ENCODE data around the gene SLC12A4. TPM values are rescaled to one million over a fixed set of nuclear protein-coding genes. Genes with fewer than 3 reads are reported as not detected.

Gene SLC12A4
- total and polyA plus RNA-seq, 2 of the 13 experiments (the other 11 are each of a cell fraction or from before 2014, with no cell fraction given): 65.1 to 84.3 TPM

DNA sequence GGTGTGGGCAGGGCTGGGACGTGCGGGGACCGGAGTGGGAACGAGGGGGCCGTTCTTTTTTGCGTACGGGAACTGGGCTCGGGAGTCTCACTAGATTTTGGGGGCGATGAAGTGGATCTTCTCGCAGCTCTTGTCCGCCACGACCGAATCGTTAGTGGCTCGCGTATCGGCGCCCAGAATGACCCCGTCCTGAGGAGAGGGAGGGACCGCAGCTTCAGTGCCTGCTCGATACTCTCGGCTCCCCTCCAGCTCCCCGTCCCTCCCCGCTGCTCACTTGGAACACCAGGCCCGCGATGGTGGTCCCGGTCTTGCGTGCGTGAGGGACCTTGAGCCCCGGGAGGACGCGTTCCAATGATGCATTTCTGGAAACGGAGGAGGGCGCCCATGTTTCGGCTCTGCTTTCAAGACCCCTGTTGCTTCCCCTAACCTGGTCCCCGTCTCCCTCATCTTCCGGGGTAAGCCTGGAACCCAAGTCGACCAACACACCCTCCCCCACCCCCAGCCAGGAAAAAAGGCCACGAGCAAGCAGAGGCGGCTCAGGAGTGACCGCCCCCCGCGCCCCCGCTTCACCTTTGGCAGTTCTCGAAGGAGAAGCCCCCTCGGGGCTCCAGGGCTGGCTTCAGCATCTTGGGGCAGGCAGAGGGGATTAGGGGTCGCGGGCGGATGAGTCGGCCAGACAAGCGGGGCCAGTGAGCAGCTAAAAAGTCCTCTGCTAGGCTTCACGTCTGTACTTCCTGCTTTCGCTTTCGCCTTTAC, 32.1 kb downstream of the SLC12A4 start, which contains the start of gene PSMB10 (continued):
- TF ChIP-seq, protein P1, sequence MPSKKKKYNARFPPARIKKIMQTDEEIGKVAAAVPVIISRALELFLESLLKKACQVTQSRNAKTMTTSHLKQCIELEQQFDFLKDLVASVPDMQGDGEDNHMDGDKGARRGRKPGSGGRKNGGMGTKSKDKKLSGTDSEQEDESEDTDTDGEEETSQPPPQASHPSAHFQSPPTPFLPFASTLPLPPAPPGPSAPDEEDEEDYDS (CRISPR knock-in tag; IDR thresholded peaks at IDR 0.05): no peak
- TF ChIP-seq ZNF530 (CRISPR knock-in tag; IDR thresholded peaks at IDR 0.05; ENCODE audit: low read depth) (peak; percentile 79; the same call in 1 of the 2 replicates), ZEB1 (IDR thresholded peaks at IDR 0.05; ENCODE audit: insufficient replicate concordance, low read depth) (no peak), PHF5A (CRISPR knock-in tag; IDR thresholded peaks at IDR 0.05; ENCODE audit: low read depth, unreplicated experiment) (no peak), ERF (CRISPR knock-in tag; IDR thresholded peaks at IDR 0.05) (no peak), GPN1 (CRISPR knock-in tag; IDR thresholded peaks at IDR 0.05; ENCODE audit: borderline replicate concordance) (no peak), ZNF451 (CRISPR knock-in tag; IDR thresholded peaks at IDR 0.05) (no peak), ZNF234 (CRISPR knock-in tag; conservative IDR thresholded peaks at IDR 0.05) (no peak), ZNF383 (CRISPR knock-in tag; IDR thresholded peaks at IDR 0.05; ENCODE audit: borderline replicate concordance) (no peak), ZNF232 (CRISPR knock-in tag; IDR thresholded peaks at IDR 0.05; ENCODE audit: borderline replicate concordance) (0 out of 2 replicates have a peak, but pooled peaks have one; percentile 73), ZSCAN9 (CRISPR knock-in tag; IDR thresholded peaks at IDR 0.05; ENCODE audit: borderline replicate concordance) (no peak), ZNF577 (CRISPR knock-in tag; IDR thresholded peaks at IDR 0.05; ENCODE audit: borderline replicate concordance, low read depth) (no peak)
- TF ChIP-seq, protein P2, sequence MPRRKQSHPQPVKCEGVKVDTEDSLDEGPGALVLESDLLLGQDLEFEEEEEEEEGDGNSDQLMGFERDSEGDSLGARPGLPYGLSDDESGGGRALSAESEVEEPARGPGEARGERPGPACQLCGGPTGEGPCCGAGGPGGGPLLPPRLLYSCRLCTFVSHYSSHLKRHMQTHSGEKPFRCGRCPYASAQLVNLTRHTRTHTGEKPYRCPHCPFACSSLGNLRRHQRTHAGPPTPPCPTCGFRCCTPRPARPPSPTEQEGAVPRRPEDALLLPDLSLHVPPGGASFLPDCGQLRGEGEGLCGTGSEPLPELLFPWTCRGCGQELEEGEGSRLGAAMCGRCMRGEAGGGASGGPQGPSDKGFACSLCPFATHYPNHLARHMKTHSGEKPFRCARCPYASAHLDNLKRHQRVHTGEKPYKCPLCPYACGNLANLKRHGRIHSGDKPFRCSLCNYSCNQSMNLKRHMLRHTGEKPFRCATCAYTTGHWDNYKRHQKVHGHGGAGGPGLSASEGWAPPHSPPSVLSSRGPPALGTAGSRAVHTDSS (CRISPR knock-in tag; conservative IDR thresholded peaks at IDR 0.05): peak; percentile 59; the same call in 1 of the 2 replicates
- TF ChIP-seq, protein P3, sequence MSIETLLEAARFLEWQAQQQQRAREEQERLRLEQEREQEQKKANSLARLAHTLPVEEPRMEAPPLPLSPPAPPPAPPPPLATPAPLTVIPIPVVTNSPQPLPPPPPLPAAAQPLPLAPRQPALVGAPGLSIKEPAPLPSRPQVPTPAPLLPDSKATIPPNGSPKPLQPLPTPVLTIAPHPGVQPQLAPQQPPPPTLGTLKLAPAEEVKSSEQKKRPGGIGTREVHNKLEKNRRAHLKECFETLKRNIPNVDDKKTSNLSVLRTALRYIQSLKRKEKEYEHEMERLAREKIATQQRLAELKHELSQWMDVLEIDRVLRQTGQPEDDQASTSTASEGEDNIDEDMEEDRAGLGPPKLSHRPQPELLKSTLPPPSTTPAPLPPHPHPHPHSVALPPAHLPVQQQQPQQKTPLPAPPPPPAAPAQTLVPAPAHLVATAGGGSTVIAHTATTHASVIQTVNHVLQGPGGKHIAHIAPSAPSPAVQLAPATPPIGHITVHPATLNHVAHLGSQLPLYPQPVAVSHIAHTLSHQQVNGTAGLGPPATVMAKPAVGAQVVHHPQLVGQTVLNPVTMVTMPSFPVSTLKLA (IDR thresholded peaks at IDR 0.05): no peak
- TF ChIP-seq, protein P4, sequence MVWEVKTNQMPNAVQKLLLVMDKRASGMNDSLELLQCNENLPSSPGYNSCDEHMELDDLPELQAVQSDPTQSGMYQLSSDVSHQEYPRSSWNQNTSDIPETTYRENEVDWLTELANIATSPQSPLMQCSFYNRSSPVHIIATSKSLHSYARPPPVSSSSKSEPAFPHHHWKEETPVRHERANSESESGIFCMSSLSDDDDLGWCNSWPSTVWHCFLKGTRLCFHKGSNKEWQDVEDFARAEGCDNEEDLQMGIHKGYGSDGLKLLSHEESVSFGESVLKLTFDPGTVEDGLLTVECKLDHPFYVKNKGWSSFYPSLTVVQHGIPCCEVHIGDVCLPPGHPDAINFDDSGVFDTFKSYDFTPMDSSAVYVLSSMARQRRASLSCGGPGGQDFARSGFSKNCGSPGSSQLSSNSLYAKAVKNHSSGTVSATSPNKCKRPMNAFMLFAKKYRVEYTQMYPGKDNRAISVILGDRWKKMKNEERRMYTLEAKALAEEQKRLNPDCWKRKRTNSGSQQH (CRISPR knock-in tag; IDR thresholded peaks at IDR 0.05; ENCODE audit: low read depth): no peak
- TF ChIP-seq, protein P5, sequence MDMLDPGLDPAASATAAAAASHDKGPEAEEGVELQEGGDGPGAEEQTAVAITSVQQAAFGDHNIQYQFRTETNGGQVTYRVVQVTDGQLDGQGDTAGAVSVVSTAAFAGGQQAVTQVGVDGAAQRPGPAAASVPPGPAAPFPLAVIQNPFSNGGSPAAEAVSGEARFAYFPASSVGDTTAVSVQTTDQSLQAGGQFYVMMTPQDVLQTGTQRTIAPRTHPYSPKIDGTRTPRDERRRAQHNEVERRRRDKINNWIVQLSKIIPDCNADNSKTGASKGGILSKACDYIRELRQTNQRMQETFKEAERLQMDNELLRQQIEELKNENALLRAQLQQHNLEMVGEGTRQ (IDR thresholded peaks at IDR 0.05; ENCODE audit: low read depth, low read length): no peak
- TF ChIP-seq, protein P5 (CRISPR knock-in tag; IDR thresholded peaks at IDR 0.05; ENCODE audit: borderline replicate concordance): no peak
- TF ChIP-seq, protein P6, sequence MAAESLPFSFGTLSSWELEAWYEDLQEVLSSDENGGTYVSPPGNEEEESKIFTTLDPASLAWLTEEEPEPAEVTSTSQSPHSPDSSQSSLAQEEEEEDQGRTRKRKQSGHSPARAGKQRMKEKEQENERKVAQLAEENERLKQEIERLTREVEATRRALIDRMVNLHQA (CRISPR knock-in tag; IDR thresholded peaks at IDR 0.05): no peak
- TF ChIP-seq, protein P7, sequence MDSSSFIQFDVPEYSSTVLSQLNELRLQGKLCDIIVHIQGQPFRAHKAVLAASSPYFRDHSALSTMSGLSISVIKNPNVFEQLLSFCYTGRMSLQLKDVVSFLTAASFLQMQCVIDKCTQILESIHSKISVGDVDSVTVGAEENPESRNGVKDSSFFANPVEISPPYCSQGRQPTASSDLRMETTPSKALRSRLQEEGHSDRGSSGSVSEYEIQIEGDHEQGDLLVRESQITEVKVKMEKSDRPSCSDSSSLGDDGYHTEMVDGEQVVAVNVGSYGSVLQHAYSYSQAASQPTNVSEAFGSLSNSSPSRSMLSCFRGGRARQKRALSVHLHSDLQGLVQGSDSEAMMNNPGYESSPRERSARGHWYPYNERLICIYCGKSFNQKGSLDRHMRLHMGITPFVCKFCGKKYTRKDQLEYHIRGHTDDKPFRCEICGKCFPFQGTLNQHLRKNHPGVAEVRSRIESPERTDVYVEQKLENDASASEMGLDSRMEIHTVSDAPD (CRISPR knock-in tag; IDR thresholded peaks at IDR 0.05): 0 out of 2 replicates have a peak, but pooled peaks have one; percentile 10
